Hematopoietic multipotent progenitor cell treated with erythropoietin and hydrocortisone succinate and interleukin-3 and kit ligand, for 8 days (in vitro differentiated cells): Measurements from ENCODE around the gene ATP2B2.

Source experiments
- DNase-seq: peaks from one replicate; pipeline ENCODE4 v3.0.0-alpha.2; 2015

Gene ATP2B2

DNA sequence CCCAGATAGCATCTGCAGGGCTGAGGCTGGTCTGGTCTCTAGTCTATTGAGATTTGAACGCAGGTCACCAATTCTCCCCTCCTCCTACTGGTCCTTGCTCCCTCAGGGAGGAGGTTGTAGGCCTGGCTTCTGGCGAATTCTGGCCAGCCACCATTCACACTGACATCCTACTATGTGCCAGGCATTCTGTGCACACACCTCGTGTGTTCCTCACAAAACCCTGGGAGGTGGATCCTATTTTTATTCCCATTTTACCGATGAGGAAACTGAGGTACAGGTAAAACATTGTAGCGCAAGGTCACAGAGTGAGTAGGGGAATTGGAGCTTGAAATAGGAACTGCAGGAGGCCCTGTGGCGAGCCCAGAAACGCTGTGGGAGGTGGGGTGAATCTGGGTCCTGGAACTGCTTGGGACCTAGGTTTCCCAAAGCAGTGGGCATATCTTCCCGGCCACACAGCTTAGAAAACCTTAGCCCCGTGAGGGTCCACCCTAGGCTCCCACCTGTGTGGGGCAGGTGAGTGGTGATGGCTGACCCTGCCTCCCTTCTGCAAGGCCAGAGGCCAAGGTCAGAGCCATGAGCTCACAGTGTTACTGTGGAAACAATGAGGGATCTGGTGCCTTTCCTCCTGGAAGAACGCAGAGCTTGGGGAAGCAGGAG lies 4.8 kb upstream of the ATP2B2 start:
- DNase-seq = no peak

DNA sequence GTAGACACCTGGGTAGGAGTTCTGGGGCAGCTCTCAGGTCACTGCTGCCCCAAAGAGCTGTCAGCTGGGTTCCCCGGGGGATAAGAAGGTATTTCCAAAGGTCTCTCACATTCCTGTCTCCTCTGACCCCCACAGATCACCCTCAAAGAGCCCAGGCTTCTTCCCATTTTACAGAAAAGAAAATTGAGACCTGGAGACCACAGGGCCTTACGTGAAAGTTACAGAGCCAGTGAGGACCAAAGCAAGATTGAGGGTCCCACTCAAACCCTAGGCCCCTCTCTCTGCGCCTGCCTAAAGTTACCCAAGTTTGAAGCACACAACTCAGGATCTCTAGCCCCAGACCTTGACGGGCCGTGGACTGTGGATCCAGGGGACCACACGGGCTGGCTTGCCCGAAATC lies 3.9 kb upstream of the ATP2B2 start:
- no peak for DNase-seq

DNA sequence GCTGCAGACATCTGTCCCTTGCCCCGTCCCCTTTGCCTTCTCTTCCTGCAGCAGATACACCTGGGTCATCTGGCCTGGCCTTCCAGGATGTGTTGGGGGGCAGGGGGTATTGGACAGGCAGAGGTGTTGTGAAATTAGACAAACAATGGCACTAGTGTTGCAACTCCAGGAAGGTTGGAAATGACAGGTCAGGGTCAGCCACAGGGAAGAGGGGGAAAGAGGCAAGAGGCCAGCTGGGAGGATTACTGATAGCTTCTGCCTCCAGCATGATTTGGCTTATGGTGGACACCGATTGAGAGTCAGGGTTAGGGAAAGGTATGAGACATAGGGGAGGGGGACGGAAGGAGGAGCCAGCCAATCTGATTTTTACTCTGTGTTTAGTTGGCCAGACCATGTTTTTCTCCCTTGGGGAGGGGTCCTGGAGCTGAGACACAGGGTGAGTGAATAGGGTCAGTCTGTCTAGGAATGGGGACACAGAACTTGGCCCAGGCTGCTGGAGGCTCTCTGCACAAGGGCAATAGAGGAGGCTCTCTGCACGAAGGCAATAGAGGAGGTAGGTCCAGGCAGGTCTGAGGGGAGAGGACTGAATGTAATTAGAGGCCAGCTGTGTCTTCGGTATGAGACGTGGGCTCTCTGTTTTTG lies 3.4 kb upstream of the ATP2B2 start:
- no peak for DNase-seq

DNA sequence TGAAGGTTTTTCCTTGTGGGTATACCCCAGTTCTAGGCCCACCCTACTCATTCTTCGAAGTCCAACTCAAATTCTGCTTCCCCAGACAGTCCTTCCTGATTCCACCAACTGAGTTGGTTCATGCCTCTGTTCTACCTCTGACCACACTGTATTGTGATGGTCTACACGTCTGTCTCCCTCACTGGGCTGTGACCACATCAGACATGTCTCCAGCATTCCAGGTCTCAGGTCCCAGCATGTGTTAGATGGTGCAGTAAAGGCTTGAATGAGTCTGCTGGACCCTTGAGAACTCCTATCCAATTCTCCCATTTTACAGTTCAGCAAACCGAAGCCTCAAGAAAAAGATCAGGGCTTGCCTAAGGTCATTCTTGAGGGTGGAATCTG lies 2.8 kb upstream of the ATP2B2 start:
- no peak for DNase-seq

DNA sequence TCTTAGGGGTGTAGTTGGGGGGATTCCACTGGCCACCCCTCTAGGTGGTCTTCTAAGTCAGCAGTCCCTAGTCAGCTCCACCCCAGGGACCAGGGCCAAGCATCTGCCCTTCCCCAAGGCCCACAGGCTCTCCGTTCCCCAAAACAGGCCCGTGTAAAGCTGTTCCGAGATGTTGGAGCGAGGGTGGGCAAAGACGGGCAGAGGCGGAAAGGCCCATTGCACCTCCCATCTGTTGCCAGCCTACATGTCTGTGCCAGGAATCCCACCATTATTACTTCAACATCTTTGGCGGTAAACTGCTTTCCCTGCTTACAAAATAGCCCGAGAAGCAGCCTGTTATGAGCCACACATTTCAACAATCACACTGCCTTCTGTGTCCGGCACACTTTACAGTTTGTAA lies 1.9 kb upstream of the ATP2B2 start:
- DNase-seq = no peak

DNA sequence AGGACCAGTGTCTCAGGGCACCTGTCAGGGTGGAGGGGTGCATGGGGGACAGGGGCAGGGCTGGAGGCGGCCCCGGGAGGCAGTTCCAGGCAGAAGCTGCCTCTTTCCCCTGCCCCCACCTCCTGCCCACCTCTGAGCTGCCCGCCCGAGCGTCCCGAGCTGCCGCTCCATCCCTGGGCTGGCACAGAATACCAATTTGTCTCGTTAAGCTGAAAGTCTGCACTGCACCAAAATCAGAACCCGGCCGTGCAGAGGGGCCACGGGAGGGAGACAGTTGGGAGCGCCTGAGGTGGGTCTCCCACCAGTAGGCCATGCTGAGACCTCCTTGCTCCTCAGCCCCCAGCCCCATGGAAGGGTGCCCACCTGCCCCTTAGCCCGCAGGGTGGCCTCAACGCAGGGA lies 1.3 kb upstream of the ATP2B2 start:
- no peak for DNase-seq

DNA sequence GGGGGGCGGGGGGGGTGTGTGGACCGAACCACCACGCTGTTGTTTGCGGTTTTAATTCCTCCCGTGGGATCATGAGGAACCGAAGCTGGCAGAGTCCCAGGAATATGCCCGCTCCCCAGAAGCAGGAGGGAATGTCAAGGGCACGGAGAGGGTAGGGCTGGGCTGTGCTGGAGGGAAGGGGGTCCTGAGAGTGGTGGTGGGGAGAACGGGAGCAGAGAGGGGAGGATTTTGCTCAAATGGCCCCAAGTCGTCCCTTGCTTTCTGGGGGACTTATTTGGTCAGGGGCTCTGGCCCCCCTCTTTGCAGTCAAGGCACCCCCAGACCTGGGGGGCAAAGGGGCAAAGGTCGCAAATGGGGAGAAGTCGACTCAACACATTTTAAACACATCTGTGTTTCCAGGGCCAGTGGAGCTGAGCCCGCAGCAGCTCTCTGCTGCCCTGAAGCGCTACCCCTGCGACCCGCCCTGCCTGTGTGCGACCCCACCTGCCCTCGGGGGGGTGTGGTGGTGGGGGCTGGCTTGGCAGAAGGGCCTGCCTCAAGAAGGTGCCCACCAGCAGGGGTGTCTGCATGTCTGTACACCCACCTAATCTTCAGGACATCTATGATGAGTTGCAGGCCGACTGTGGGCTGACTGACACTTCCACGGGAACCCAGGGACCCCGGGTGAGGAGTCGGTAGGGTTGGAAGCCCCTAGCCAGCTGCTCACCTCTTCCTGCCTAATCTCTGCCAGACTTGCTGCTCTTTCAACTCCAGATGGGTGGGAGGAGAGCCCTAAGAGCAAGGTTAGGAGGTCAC lies 602 bp upstream of the ATP2B2 start:
- no peak for DNase-seq

DNA sequence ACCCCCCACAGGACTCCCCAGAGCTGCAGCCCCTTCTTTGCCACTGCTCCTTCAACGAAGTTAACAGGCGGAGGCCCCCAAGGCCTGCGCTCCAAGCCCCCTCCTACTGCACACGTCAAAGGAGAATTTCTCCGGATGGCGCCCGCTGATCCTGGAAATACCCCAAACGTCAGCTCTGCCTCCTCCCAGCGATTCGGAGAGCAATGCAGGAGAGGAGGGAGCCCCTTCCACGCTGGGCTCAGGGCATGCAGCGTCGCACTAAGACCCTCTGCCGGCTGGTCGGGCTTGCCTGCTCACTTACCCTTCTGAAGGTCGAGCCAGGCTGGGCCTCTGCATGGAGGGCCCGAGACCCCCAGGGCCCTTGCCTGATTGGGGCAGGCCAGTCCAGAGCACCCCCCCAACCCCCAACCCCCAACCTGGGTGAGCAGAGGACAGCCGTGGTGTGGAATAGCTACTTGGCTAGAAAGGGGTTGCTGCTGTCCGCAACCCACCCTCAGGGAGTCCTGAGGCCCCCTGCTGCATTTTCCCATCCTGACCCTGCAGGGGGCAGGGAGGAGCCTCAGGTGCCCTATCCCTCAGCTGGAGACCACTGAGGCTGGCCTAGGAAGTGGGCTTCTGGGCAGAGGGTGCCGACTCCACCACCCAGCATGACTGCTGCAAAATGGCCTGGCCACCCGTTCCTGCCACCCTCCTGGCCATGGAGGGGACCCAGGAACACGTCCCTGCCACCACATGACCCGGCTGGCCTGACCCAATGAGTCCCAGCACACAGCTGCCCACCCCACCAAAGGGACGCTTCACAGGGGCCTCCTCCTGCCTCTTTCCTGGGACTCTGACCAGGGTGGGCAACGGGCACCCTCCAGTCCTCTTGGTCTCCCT lies 976 bp downstream of the ATP2B2 start:
- no peak for DNase-seq

DNA sequence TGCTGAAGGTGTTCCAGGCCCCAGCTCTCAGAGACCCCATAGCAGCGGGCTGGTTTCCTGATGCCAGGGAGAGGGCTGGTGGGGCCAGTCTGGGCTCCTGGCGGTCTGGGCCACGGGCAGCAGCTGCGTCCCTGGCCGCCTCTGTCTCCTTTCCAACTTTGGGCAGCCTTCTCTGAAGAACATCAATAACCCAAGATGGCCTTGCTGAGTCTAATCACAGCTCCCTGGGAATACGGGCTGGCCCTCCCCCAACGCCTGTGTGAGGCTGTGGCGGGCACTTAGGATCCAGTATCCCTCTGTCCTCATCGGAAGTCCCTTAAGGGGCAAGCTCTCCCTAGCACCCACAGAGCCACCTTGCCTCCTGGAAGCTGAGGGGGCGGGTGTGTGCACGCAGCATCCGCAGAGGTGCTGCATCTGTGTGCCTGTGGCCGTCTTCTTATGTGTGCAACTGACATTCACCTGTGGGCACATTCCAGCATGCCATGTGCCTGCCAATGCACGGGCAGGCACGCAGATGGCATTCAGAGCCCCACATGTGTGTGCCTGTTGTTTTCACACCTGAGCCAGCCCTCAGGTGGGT lies 2.1 kb downstream of the ATP2B2 start:
- no peak for DNase-seq

DNA sequence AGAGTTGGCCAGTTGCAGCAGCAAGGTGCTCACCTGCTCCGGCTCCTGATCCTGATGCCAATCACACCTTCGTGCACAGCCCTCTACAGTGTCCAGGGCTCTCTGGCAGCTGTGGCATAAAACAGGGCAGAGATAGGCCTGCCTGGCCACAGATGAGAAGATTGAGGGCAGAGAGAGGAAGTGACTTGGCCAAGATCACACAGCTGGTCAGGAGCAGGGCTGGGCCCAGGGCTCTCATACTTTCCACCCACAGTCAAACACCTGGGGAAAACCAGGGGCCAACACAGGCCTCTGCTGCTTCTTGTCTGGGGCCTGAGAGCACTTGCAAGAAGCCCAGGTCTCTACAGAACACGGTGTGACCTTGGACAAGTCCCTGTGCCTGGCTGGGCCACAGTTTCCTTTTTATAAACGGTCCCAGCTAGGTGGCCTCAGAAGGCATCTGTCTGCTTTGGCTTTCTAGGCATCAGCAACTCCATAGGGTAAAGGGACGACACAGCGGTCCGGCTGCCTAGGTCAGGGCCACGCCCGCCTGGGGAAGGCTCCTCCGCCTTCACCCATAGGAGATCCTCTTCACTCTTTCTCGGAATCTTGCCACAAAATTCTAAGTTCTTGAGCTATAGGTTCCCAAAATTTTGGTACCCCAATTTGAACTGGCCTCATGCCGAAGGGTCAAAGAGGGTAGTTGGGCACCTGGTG lies 3.1 kb downstream of the ATP2B2 start:
- DNase-seq = no peak

DNA sequence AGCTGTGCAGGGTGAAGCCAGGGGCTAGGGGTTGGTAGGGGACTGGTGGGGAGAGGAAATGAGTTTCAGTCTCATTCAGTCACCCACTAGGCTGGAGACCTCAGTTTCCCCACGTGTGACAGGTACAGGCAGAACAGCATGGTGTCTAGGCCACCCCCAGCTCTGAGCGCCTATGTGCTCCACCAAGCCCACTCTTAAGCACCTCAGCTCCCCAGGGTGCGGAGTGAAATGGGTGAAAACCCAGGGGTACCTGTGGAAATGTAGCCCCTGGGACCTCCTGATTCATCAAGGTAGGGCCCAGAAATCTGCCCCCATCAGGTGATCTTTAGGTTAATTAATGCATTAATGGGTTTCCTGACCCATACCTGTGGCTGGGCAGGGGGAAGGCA lies 3.7 kb downstream of the ATP2B2 start:
- no peak for DNase-seq

DNA sequence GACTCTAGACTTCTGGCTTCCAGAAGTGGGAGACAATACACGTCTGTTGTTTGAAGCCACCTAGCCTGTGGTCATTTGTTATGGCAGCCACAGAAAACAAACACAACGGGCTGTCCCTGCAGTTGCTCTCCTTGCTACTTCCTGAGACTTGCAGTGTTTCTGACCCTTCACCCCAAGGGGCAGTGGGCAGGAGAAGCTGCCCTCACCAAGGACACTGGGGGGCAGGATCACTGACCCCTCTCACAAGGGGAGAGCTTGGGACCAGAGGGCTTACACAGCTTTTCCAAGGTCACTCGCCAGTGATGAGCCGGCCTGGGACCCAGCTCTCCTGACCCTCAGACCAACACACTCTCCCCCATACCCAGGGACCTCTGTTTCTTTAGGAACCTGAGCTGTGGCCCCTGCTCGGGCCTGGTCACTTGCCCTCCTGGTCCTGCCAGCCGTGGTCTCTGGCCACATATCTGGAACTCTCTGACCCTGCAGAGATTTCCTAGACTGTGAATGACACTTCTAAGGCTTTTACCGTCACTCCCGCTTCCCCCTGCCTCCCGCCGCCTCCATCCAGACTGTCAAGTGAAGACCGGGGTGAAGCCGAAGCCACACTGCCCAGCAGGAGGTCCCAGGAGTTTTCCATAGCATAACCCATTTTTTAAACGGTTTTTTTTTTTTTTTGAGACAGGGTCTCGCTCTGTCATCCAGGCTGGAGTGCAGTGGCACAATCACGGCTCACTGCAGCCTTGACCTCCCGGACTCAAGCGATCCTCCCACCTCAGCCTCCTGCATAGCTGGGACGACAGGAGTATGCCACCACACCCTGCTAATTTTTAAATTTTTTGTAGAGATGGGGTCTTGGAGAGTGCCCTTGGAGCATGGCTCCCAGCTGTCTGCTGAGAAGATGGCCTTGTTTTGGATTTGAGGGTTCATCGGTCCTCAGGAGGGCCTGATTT lies 4.4 kb downstream of the ATP2B2 start:
- DNase-seq = no peak

DNA sequence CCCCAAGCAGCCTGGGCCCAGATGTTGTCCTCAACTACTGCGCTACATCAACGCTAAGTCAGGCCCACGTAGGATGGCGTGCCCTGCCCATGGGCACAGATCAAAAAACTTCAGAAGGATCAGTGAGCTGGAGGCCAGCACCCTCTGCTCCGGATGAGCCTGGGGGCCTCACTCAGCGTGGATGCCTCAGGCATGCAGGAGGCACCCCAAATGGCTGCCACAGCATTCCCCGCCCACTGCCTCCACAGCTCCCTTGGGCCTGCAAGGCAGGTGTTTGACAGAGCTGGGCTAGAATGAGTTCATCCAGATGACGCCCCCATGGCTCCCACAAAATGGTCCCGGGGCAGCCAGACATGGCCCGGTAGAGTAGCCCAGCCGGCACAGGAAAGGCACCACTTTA lies 7.1 kb downstream of the ATP2B2 start:
- no peak for DNase-seq

DNA sequence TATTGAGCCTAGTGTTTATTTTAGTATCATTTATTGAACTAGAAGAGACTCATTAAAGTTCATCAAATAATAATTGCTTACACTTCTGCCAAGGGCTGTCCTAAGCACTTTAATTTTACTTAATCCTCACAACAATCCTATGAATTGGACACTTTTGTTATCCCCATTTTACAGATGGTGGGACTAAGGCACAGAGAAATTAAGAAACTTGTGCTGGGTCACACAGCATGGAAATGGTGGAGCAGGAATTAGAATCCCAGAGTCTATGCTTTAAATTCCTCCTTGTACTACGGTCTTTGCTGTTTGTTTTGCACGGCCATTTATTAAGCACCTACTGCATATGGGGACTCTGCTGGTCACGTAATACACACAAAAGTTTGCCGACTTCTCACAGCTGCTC lies 7.9 kb downstream of the ATP2B2 start:
- no peak for DNase-seq

DNA sequence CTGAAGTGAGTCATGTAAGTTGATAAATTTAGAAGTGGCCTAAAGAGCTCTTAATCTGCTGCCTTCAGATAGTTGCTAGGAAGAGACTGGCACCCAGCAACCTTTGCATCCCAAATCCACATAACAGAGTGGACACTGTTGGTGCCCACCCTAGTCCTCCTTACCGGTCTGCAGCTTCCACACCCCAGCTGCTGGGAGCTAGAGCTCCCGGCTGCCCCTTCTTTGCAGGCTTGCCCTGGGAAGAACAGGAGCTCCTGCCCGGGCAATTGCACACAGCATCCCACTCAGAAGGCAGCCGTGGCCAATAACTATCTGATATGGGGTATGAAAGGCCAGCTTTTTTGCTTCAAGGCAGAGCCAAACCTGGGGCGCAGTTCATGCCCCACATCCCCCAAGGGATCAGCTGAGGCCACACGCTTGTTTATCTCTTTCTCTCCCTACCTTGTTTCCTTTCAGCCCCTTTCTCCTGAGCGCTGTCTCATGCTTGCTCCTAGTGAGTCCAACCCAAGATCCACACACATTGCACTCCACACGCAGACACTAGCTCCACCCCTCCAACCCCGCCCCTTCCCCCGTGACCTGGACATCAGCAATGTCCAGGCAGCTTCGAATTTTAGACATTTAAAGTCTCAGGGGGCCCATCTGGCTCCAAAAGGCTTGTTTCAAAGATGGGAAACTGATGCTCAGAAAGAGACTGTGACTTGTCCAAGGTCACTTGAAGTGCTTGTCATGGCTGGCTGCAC lies 9.1 kb downstream of the ATP2B2 start:
- no peak for DNase-seq

DNA sequence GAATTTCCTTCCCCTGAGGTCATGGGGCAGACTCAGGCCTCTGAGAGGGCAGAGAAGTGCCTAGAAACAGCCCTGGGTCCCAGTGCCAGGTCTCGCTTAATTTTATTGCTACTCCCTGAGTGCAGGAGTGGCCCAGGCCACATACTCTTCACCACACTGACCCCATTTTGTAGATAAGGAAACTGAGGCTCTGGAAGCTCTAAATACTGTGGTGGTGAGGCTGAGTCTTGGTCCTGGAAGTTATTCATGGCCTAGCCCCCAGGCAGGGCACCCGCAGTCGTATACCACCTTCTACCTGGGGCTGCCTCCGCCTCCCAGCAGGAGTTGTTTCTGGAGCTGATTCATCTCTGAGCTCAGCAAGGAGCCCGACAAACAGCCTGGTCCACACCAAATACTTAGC lies 9.8 kb downstream of the ATP2B2 start:
- DNase-seq = no peak

DNA sequence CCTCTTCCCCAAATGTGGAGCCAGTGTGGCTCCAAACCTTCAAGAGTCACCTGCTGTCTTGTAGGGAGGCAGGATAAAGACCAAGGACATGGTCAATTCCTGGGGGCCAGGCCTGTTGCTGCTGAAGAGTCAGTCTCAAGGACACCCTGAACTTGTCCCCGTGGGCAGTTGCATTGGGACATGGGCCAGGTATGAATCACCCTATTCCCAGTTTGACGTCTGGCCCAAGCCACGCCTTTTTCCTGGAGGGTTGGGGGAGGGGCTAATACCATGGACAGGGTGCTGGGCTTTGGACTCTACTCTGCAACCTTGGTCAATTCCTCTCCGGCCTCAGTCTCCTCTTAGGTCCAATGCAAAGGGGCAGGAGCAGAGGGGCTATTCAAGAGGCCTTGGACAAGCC lies 10.4 kb downstream of the ATP2B2 start:
- no peak for DNase-seq

DNA sequence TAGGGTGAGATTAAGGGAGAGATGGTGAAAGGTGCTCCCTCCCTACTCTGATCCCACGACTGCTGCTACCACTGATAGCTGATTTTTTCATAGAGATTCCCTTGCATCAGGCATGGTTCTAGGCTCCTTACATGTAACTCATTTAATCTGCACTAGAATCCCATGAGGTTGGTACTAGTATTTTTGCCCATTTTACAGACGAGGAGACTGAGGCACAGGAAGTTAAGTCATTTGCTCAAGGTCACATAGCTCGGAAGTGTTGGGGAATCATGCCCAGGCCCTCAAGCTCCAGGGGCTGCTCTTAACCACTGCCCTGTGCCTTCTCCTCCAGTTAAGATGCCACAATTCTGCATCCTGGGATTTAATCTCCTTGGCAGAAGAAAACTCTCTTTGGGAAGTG lies 11.2 kb downstream of the ATP2B2 start:
- no peak for DNase-seq

DNA sequence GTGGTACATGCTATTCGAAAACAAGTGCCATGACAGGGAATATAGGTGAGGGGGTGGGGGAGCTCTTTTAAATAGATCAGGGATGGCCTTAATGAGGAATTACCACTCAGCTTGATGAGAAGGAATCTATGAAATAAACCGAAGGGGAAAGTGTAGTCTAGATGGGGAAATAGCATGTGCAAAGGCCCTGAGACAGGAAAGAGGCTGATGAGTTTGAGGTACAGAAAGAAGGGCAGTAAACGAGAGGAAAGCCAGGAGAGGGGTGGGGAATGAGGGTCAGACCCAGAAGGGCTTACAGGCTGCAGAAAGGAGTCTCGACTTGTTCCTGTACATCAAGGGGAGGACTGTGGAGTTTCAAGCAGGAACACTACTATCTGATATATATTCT lies 12.2 kb downstream of the ATP2B2 start:
- DNase-seq = no peak
